ENCODE data around the gene SVOPL. TPM values are rescaled to one million over a fixed set of nuclear protein-coding genes. Genes with fewer than 3 reads are reported as not detected.

Gene SVOPL
- total RNA-seq, 1 donor from 2014 or later: not detected

DNA sequence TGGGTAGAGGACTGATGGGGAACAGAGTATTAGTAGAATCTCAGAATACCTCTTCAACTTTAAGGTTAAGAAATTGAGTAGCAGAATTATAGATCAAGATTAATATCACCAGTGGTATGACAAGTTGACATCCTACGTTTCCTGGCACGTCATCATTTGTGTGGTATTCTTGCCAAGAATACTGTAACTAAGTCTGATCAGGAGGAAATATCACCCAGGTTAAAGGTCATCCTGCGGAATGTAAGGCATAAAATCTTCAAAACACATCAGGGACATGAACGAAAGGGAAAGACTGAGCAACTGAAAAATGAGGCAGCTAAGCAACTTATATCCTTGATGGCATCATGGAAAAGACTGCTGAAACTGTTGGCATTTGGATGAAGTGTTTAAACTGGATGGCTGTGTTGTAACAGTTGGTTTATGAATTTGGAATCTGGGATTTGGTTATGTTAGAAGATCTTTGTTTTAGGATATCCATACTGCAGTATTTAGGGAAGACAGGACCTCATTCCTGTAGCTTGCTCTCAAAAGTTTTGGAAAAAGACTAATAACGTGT, 155.0 kb downstream of the SVOPL start:
- no peak for ATAC-seq
- intact Hi-C loops (cut with DNase I): no loop called here
- no peak for DNase-seq (ENCODE audit: missing footprints)

DNA sequence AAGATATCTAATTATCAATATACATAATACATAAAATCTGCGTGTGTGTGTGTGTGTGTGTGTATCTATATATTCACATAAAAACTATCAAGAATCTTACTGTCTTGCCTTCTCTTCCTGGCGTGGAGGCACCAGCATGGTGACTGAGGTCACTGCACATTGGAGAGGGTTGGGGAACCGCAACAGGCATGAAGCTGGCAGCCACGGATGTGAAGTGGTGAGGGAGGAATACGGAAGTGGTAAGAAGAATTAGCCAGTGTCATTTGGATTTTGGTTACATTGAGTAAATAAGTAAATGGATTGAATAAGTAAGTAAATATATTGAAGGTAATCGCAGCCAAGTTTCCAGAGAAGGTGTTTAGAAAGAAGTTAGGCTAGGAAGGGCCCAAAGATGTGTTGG, 156.0 kb downstream of the SVOPL start:
- DNase-seq (ENCODE audit: missing footprints) (no peak), ATAC-seq (no peak)
- intact Hi-C loops (cut with DNase I): no loop called here

Other genes starting within 250 kb of the SVOPL start
- gene TRIM24, start 241.1 kb downstream of the SVOPL start, total RNA-seq: 17.1 TPM
- gene TMEM213, start 96.6 kb upstream of the SVOPL start, total RNA-seq: not detected
- not detected for gene ATP6V0A4, start 96.8 kb upstream of the SVOPL start, total RNA-seq

All from Right ventricle myocardium inferior (tissue), 1 donor.